GM18867 (cell line): ENCODE measurements around the gene NETO2.
"Not testable (repeated sequence)": the region's sequence is repeated elsewhere in the genome, so short reads cannot be mapped to it uniquely, and the experiment has no call there.

Experiments
- ATAC-seq: cut with Tn5 transposase; IDR thresholded peaks from one replicate; pipeline ENCODE4 v1.9.1; 2021; ENCODE audit warnings: mild to moderate bottlenecking, moderate library complexity; ENCODE audit not compliant: unreplicated experiment

Gene NETO2

DNA sequence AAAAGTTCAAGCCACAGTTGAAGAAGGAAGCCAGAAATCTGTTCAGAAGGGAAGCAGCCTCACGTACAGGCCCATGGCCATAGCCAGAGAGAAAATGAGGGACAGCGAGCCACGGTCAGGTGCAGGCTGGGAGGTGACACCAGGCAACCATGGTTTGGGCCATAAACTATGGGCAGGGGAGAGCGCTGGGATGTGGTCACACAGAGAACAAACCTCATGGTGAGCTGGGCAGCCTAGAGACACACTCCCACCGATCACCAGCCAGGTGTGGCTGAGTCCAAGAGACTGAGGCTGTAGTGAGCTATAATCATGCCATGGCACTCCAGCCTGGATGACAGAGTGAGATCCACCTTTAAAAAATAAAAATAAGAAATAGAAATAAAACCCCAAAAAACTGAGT, 76.5 kb downstream of the NETO2 start:
- ATAC-seq, result no peak

DNA sequence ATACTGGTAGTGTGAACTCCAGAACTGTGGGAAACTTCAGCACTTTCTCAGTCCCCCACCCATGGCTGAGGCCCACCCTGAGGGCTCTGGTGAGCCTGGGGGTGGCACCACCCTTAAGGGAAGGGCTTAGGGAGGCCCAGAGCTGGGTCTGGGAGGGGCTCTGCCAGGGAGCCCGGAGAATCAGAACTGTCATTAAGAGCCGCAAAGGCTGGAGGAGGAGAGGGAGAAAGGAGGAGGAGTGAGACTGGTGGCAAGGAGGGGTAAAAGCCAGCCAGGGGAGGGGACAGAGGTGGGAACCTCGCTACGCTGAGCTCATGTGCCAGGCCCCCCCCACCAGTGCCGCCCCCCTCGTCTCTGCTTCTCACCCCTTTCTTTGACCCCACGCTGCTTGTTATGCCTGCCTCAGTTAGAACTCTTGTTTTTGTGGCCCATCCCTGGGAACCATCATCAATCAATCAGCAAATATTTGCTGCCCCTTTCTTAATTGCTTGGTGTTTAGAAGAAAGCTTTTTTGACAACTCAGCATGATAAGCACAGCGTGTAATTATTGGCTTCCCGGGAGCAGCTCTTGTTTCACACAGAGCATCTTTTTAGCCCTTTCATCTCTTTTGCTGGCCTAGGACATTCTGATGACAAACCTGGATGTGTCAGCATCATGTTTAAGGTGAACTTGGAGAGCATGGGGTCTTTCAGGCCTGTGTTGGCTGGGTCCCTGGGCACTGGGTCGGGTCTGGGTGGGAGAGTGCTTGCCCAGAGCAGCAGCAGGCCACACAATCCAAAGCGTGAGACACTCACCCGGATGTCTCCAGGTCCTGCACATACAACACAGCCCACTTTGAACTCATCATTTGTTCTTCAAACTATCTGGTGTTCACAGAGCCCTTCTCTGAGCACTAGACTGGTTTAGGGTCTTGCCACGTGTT, 77.7 kb downstream of the NETO2 start:
- no peak for ATAC-seq

DNA sequence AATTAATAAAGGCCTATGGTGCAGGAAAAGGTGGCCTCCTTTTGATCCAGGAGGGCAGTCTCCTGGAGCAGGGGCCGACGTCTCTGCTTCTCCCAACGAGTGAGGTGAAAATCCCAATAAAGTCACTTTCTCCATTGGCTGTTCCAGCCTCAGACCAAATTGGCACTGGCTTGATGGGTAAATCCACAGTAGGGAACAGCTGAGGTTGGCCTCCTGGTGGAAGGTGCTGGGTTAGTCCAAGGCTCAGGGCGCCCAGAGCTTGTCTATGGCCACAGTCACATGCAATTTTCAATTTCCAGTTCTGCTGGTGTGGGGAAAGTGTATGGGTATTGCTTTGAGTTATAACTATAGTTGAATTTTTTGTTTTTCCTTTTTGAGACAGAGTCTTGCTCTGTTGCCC, 79.0 kb downstream of the NETO2 start:
- ATAC-seq, result no peak

DNA sequence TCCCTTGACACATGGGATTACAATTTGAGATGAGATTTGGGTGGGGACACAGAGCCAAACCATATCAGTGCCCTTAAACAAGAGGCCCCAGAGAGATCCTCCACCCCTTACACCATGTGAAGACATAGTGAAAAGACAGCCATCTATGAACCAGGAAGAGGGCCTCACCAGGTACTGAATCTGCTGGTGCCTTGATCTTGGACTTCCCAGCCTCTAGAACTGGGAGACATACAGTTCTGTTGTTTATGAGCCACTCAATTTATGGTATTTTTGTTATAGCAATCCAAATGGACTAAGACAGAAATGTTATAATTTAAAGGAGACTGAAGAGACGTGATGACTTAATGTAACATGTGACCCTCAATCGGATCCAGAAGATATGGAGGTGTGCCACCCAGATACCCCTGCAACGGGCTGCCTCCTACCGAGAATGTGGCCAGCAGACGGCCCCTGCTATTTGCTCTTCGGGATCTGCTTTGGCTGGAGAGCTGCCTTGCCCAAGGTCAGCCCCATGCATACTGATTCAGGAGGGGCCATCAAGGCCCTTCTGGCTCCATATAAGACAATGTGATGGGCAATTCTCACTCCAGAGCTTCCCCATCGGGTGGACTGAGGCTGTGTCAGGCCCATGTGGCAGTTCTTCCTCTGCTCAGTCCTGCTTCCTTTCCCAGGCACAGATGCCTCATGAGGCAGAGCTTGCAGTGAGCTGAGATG, 80.6 kb downstream of the NETO2 start:
- no peak for ATAC-seq

DNA sequence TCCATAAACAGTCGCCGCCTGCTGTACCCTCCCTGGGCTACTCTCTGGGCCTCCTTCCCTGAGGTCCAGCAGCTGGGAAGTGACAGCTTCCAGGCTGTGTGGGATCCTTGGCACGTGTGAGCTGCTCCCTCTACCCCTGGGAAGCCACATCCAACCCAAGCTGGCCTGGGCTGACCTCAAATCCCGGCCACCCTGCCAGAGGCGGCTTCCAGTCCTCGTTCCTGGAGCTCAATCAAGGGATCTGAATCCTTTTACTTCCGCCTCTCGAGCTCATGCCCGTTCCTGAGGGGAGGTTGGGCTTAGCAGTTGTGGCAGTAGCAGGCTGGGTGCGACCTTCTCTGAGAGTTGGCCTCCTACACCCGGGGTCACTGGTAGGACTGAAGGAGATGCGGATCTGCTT, 82.5 kb downstream of the NETO2 start:
- ATAC-seq, result no peak

DNA sequence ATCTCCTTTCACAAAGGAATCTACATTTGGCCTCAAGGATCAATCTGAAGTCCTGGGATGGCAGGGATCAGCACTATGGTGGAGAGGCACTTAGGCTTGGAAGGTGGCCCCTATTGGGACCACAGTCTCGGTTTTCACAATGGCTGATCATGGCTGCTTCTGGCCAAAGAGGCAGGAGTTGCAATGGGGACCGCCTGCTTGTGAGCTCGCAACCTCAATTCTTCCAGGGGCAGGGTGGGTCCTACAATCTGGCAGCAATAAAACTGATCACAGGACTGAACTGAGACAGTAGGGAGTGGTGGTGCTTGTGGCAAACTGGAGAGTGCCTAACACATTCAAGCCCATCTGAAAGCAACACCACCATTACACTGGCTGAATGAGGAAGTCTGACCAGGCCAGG, 83.1 kb downstream of the NETO2 start:
- ATAC-seq, result no peak

DNA sequence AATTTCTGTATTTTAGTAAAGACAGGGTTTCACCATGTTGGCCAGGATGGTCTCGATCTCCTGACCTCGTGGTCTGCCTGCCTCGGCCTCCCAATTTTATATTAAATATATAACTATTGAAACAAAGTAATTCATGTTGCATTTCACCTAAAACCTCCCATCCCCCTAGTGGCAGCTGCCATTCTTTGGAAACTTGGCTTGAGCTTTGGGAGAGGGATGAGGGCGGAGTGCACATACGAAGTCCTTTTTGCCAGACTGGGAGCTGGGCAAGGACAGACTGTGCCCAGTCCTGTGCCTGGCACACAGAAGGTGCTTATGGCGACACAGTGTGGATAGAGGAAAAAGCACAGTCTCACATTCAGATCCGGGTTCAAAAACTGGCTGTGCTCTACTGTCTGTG, 83.8 kb downstream of the NETO2 start:
- no peak for ATAC-seq

DNA sequence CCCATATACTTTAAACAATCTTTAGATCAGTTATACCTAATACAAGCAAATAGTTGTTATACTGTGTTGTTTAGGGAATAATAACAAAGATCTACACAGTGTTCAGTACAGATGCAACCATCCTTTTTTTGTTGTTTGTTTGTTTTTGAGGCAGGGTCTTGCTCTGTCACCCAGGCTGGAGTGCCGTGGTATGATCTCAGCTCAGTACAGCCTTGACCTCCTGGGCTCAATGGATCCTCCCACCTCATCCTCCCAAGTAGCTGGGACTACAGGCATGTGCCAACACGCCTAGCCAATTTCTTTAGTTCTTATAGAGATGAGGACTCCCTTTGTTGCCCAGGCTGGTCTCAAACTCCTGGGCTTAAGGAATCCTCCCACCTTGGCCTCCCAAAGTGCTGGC, 84.6 kb downstream of the NETO2 start:
- not testable (repeated sequence) for ATAC-seq

DNA sequence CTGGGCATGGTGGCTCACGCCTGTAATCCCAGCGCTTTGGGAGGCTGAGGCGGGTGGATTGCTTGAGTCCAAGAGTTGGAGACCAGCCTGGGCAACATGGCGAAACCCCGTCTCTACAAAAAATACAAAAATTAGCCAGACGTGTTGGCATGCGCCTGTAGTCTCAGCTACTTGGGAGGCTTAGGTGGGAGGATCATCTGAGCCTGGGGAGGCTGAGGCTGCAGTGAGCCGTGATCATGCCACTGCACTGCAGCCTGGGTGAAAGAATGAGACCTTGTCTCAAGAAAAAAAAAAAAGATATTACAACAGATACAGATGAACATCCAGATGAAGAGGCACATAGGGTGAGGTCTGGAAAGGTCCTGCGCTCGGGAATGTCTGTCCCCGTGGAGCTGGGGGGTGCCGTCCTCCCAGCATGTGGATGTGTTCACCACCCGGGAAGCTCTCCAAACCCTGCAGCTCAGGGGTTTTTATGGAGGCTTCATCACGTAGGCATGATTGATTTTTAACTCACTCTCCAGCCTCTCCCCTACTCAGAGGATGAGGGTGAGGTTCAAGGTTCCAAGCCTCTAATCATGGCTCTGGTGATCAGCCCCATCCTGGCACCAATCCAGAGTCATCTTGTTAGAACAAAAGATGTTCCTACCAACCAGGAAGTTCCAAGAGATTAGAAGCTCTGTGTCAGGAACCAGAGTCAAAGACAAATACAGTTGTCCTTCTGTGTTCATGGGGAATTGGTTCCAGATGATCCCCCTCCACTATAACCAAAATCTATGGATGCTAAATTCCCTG, 85.3 kb downstream of the NETO2 start:
- no peak for ATAC-seq

DNA sequence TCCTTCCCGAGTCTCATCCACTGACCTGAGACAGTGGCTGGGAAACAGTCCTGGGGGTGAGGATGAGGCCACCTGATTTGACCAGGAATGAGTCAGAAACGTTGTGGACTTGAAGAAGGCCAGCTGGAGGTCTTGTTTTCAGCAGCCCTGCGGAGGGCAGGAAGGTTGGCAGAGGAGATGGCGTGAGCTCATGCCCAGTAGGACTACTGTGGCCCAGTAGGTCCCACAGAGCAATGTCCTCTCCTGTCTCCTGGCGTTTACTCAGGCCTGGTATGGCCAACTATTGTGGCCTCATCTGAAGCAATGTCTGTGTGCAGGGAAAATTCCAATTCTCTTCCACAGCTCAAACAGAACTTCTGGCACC, 86.1 kb downstream of the NETO2 start:
- ATAC-seq, result no peak

DNA sequence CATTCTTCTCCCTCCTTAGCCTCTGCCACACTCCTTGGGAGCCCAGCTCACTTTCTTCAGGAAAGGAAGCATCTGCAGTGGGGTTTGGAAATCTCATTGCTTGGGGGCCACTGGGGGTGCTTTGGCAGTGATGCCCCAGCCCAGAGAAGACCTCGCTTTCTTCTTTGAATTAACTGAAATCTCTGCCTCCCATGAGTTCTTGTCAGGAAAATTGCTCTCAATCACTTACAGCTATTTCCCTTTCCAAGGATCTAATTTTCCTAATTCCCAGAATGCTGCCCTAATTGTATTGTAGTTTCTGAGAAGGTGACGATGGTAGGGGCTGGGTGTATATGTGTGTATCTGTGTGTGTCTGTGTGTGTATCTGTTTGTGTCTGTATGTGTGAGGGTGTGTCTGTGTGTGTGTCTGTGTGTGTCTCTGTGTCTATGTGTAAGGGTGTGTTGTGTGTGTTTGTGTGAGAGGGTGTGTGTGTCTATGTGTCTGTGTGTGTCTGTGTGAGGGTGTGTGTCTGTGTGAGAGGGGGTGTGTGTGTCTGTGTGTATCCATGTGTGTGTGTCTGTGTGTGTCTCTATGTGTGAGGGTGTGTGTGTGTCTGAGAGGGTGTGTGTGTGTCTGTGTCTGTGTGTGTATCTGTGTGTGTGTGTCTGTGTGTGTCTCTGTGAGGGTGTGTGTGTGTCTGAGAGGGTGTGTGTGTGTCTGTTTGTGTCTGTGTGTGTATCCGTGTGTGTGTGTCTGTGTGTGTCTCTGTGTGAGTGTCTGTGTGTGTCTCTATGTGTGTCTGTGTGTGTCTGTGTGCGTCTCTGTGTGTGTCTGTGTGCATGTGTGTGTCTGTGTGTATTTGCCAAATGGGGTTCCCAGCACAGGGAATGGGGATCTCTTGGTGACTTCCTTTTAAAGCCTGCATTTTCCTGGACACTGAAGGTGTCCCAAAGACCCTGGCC, 86.8 kb downstream of the NETO2 start:
- no peak for ATAC-seq

DNA sequence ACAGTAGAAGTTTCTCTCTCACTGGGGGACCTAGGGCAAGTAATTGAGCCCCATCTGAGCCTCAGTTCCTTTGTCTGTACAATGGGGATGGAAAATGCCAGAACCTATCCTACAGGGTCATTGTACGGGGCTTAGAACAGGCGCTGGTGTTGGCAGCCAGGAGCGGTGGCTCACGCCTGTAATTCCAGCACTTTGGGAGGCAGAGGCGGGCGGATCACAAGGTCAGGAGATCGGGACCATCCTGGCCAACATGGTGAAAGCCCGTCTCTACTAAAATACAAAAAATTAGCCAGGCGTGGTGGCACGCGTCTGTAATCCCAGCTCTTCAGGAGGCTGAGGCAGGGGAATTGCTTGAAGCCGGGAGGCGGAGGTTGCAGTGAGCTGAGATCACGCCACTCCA, 87.7 kb downstream of the NETO2 start:
- ATAC-seq, result not testable (repeated sequence)

DNA sequence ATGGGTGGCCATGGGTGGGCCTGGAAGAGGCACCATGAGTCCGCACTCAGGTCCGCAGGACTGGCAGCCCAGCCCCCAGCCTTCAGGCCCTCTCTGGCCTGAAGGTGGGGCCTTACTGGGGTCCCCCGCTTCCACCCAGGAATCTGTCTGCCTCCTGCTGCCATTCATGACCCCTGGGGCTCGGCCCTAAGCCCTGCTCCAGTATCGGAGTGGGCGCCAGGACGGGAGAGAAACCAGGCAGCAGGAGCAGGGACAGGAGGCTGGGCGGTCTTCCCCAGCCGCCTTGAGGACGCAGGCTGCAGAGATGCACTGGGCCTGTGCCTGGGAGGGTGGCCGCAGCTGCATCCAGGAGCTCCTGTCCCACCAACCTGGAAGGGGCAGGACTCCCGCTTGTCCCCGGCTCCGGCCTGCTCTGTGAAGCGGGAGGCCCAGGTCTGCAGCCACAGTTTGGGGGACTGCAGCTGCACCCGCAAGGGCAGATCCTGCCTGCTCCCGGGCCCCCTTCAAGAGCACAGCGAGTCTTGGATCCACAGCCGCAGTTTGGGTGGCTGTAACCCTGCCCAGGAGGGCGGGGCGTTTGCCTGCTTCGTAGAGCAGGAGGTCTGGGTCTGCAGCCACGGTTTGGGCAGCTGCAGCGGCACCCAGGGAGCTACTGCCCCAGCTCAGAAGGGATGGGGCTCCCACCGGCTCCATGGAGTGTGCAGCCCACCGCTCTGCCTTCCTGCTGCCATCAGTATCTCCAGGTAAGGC, 88.4 kb downstream of the NETO2 start:
- ATAC-seq, result no peak

DNA sequence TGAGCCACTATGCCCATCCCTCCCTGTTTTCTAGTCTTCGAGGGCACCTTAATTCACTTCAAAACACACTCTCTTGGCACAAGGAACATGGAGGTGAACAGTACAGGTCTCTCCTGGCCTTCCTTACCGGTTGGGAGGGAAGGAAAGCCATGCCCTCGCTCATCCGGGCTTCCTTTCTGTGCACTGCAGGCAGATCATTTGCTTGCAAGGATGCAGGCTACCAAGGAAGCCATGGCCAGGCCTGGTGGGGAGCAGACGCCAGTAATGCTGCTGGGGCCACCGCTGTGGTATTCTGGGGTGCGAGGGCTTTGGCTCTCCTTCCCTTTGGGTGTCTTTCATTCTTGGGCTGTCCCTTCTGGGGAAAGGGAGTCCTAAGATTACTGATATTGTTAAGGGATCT, 89.4 kb downstream of the NETO2 start:
- no peak for ATAC-seq

DNA sequence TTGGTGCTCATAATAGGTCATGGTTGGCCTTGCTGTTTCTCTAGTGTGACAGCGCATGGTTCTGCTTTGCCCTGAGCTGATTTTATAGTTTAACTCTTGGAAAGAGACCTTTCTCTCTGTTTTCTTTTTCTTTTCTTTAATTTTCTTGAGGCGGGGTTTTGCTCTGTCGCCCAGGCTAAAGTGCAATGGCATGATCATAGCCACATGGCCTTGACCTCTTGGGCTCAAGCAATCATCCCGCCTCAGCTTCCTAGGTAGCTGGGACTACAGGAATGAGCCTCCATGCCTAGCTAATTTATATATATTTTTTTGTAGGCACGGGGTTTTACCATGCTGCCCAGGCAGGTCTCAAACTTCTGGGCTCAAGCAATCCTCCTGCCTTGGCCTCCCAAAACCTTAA, 89.8 kb downstream of the NETO2 start:
- no peak for ATAC-seq

DNA sequence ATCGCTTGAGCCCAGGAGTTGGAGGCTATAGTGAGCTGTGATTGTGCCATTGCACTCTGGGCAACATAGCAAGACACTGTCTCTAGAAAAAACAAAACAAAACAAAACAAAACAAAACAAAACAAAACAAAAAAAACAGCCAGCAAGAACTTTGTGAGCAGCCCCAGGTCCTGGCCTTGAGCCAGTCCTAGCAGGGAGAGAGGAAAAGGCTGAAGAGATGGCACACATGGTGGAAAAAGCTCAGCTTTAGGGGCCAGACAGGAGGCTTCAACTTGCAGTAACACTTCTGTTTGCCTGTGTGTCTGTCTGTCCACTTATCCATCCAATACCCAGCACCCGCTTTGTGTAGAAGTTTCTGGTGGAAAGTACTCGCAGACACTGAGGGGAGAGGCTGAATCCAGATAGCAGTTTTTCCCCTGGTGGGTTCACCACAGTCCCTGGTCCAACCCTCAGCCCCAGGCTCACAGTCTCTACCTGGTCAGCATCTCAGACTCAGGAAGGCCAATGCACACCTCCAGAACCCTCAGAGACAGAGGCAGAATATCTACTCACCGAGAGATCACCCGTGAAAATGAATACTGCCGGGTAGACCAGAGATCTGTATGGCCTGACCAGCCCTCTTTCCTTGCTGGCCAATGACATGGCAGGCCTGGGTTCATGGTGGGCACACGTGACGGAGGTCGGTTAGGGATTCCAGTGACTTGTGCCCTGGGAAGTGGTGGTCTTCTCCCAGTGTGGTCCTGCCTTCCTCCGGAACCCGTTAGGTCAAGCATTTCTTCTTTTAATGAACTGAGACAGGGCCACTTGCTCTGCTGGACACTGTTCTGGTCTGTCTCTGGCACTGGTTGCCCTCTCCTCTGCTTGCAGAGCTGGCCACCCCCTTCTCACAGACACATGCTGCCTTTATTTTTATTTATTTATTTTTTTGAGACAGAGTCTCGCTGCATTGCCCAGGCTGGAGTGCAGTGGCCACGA, 90.8 kb downstream of the NETO2 start:
- no peak for ATAC-seq

DNA sequence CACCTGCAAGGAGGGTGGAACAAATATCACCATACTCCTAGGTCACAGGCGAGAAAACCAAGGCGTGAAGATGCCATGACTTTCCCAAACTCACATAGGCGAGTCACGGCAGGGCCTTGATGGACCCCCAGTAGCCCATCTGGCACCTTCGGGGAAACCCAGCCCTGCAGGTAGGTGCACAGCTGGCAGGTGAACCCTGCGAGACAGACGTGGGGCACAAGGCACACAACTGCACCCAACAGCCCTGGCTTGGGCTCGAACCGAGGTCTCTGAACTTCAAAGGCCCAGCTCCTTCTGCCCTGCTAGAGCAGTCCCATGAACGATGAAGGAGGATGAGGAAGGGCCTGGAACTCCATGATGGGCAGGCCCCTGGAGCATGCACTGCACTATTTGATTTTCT, 92.7 kb downstream of the NETO2 start:
- no peak for ATAC-seq

DNA sequence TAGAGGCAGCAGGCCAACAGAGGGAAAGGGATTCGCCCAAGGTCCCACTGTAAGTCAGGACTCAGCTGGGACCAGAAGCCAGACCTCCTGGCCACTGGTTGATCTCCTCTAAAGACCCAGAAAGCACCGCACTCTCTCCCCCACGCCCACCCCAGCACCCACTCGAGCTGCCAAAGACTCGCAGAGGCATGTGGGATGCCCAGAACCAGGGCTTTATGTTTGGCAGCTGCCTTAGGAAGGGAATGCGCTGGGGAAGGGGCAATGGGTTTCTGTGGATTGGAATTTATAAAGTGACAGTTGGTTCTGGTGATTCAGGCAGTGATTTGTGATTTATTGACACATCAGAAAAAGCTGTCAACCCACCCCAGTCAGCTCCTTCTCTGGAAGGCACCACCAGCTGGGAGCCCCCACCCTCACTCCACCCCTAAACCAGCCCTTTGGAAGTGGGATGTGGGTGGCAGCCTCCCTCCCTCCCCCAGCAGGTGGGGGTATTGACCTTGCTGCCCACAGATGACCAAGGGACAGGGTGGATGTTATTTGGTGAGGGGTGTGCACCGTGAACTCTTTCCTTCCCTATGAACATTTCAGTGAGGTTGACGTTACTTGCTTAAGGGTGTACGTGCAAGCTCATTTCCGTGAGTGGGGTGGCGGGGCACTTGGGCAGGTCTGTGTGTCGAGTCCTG, 93.7 kb downstream of the NETO2 start:
- no peak for ATAC-seq
